OCI-M2 (cell line): ENCODE data around the gene PAPPA.

ENCODE experiments used
- DNase-seq: peaks from one replicate; lab custom pipeline; 2025; ENCODE audit not compliant: unreplicated experiment; lab: John Stamatoyannopoulos, UW

The PAPPA gene

DNA sequence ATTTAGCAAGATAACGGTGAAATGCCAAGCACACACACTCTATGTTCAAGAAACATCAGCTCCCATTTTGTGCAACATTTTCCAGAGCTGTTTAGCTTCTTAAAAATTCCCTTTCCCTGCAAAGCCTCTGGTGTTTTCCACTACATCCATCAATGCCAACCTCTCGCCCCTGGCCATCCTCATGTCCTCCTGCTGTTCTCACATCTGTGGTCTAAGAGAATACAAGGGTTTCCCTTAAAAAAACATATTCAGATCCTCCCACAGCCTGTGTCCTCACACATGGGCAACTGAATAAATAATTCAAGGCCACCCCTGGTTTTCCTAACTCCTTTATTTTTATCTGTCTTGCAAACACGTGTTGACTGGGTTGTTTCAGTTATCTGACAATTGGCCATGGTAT is 70.3 kb downstream of the PAPPA start:
- DNase-seq = no peak

GRCh38 chr9:116230051-116230632 is 76.6 kb downstream of the PAPPA start:
- DNase-seq = no peak

DNA sequence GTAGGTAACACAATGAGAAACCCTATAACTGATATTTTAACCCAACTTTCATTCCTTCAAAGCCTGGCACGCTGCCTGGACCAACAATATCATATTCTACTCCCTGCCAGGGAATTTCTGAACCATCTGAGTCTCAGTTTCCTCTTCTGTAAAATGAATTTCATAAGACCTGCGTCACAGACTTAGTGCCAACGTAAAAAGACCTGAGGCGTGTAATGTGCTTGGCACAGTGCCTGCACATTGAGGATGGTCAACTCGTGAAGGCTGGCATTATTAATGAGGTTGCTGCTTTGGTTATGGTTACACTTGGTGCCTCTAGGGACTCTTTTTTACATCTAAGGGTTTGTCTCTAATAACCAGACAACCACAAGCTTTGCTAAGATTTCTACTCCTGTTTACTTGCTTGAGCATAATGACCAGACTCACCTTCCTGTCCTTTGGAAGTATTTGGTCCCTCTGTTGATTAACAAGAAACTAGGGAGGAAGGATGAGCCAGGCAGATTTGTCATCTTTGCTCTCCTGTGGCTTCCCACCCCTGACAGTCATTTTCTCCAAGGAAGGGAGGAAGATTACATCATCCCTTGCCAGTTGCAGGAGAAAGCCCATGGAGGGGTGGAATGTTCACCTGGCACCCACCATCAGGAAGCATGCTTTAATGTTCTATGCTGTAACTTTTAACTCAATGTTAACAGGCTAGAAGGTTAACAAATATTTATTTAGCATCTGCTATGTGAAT is 79.0 kb downstream of the PAPPA start:
- DNase-seq = no peak

GRCh38 chr9:116233160-116233530 is 79.6 kb downstream of the PAPPA start:
- DNase-seq = no peak

DNA sequence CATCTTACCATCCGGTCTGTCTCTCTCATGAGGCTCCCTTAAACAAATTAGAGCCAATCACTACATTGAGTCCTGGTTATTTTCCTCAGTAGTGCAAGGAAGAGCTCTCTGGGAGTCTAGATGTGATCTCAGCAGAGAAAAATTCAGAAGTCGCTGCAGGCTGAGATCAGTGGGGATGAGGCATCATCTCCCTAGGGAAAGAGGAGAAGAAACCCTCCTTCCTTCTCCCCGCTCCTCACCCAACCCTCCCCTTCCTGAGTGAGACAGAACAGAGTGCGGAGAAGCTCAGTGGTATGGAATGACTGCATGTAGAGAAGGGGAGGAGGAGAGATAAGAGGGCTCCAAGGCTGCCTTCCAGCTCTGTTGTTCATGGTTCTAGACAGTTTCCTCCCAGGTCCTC is 80.5 kb downstream of the PAPPA start:
- no peak for DNase-seq

- no peak for DNase-seq
Observed at GRCh38 chr9:116236979-116237378, 83.4 kb downstream of the PAPPA start.

DNA sequence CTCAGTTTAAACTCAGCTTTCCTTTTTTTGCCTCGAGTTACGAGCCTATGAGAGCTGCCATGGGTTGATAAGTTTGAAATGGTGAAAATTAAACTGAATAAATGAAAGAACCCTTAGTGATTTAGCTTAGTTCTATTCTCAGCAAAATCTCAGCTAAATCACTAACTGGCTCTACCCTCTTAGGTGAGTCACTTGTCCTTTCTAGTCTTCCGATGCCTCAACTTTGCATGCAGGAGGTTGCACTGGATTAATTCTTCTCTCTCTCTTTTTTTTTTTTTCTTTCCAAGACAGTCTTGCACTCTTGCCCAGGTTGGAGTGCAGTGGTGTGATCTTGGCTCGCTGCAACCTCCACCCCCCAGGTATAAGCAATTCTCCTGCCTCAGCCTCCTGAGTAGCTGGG is 83.9 kb downstream of the PAPPA start:
- no peak for DNase-seq

- DNase-seq = no peak
Observed at GRCh38 chr9:116238225-116238624, 84.6 kb downstream of the PAPPA start.

DNA sequence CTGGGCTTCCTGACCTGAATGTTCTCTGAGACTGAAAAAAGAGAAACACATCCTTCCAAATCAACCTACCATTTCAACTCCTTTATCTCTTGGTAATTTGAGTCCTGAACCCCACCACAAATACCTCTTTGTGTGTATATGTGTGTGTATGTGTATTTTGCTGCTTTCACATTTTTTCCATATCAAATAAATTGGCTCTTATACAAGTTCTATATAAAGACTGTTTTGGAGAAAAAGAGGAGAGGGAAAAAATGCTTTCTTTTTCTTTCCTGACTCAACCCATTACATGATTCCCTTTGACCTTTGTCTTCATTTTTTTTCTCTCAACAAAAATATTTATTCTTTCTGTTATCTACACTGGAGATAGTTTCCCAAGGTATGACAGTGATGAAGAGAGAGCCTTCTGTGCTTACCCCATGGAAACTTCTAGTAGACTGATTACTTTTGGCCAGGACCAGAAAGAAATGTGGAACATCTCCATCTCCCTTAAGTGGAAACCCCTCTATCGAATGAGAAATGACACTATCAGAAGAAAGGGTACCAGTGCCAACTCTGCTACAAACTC is 85.3 kb downstream of the PAPPA start:
- DNase-seq = no peak

GRCh38 chr9:116243708-116244107 is 90.1 kb downstream of the PAPPA start:
- no peak for DNase-seq

- no peak for DNase-seq
Observed at GRCh38 chr9:116247284-116247683, 93.7 kb downstream of the PAPPA start.

GRCh38 chr9:116247791-116248374 is 94.3 kb downstream of the PAPPA start:
- DNase-seq = no peak

GRCh38 chr9:116250891-116251290 is 97.3 kb downstream of the PAPPA start:
- no peak for DNase-seq

GRCh38 chr9:116251366-116251765 is 97.8 kb downstream of the PAPPA start:
- DNase-seq = no peak

DNA sequence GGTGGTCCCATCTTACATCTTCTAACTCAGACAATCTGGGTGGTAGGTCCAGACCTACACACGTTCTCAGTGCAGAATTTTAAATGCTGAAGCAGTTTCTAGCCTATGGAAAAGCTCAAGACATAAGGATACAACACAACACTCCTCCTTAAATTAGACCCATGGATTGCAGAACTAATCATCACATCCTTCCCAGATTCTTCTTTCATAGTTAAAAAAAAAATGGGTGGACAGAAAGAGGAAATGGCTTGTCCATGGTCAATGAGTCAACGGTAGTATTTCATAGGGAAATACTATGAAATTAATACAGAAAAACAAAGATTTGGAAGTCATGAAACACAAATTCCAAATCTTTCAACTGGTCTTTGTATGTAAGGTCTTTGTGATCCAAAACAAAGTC is 106.9 kb downstream of the PAPPA start:
- DNase-seq = no peak

GRCh38 chr9:116262448-116262847 is 108.9 kb downstream of the PAPPA start:
- no peak for DNase-seq

GRCh38 chr9:116264361-116264760 is 110.8 kb downstream of the PAPPA start:
- DNase-seq = no peak

DNA sequence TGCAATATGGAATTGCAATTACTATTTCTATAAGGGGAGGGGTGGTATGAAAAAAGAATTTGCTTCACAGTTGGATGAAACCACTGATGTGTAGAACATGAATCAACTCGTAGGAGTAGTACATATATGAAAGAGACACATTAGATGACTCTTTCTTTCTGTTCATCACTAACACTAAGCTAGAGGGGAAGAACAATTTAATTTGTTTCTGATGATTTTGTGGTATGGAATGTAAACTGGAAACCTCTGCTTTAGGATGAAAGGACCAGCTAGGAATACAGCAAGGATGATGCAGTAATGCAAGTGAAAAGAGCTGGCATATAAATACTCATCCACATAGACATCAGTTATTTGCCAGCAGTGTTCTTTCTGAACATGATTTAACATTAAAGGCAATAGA is 113.4 kb downstream of the PAPPA start:
- no peak for DNase-seq

- DNase-seq = no peak
Observed at GRCh38 chr9:116269250-116269649, 115.7 kb downstream of the PAPPA start.

- no peak for DNase-seq
Observed at GRCh38 chr9:116270546-116270945, 117.0 kb downstream of the PAPPA start.

DNA sequence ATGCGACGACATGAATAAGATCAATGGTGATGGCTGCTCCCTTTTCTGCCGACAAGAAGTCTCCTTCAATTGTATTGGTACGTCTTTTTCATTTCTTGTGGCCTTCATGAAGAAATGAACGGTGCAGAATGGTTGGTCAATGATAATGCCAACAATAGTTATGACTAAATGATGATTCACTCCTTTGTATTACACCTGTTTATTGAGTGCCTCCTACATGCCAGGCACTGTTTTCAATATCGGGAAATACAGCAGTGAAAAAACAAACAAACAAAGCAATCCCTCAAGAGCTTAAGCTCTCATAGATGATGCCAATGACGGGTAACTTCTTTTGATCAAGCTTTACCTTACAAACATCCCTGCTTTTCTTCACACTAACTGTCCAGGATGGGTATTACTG is 117.7 kb downstream of the PAPPA start:
- no peak for DNase-seq

DNA sequence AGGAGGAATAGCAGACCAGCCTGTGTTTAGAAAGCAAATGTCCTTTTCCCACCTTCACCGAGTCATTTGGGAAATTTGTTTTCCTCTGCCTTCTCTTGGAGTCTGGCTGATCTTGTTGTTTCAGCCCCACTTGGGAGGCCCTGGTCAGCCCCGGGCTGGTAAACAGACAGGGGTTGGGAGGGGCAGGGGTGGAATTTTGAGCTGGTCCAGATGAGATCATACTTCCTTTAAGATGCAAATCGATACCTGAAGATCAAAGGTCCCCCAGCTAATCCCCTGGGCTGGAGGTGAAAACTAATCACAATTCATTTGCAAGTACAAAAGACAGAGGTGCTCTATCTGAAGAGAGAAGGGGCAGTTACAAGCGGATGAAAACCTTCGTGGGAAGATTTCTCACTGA is 118.4 kb downstream of the PAPPA start:
- DNase-seq = no peak
